Anterior cingulate cortex (tissue), 58 donors: ENCODE measurements around the gene TCAF1.
"Not testable (repeated sequence)": the region's sequence is repeated elsewhere in the genome, so short reads cannot be mapped to it uniquely, and the experiment has no call there.

Experiments
- DNase-seq, 58 donors: peaks; one replicate each; lab custom pipeline; 2025; lab: John Stamatoyannopoulos, UW

The TCAF1 gene

DNA sequence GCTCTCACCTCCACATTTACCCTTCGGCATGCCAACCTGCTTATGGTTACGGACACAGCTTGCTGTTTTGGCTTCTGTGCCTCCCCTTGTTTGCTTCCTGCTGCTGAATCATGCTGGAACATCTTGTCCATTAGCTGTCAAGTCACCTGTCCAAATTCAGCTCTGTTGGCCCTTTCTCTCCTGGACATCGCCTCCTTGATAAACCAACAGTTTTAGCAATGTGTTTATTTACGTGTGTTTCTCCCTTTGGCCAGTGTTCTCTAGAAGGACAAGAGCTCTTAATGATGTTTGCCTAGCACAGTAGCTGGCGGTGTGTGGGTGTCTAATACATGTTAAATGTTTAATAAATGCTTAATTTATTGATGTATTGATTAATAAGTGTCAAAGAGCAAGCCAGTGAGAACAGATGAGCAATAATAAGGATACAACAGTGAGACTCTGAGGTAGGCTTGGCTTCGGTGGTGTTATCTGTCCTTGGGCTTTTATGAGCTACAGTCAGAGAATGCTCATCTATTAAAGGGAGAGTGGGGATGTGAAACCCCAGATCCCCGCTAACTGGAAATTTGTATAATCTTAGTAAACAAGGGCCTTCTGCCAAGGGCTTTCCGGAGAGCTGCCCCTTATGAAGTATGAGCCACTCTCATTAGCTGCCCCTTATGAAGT is 85.4 kb downstream of the TCAF1 start:
- not testable (repeated sequence) for DNase-seq

DNA sequence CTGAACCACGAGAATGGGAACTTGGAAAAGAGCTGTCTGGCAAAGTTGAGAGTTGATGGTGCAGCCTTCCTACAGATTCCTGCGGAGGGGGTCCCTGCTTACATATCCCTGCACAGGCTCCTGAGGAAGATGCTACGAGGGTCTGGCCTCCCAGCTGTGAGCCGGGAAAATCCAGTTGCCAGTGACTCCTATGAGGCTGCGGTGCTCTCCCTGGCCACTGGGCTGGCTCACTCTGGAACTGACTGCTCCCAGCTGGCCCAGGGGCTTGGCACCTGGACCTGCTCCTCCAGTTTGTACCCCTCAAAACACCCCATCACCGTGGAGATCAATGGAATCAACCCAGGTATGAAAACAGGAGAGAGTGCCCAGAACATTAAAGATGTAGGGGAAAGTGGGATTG is 91.3 kb downstream of the TCAF1 start:
- not testable (repeated sequence) for DNase-seq

DNA sequence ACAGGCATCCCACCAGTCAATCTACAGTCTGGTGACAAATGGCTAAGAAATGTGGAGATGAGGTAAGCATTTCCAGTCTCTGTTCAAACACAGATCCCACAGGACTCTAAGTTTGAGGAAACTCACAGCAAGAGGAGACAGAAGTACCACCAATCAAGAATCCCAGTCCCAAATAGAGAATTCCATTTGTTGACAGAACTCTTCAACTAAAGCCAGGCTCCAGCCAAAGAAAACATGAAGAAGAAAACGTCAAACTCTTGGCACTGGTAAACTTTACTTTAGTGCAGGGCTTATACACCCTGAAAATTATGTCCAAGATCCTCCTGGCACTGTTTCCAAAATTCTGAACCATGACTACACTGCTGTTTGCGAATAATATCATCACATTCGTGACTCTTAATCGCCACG is 95.3 kb downstream of the TCAF1 start:
- not testable (repeated sequence) for DNase-seq
